Activated T-cell treated with anti-CD3 and anti-CD28 coated beads, Interleukin-2, amount 50 U/mL, for 24 hours (primary cell): Measurements from ENCODE around the gene SEPTIN6.
"Not testable (repeated sequence)": the region's sequence is repeated elsewhere in the genome, so short reads cannot be mapped to it uniquely, and the experiment has no call there.

ENCODE experiments used
- DNase-seq: peaks from one replicate; pipeline ENCODE4 v3.0.0-alpha.2; 2020
- H3K27ac Mint-ChIP-seq: 2 replicates; pipeline ENCODE4 v1.8.0; 2020; ENCODE audit warnings: mild to moderate bottlenecking, mixed read lengths
- H3K27me3 Mint-ChIP-seq: 2 replicates; pipeline ENCODE4 v1.8.0; 2020; ENCODE audit warnings: mixed read lengths
- H3K36me3 Mint-ChIP-seq: 2 replicates; pipeline ENCODE4 v1.8.0; 2020; ENCODE audit warnings: low read depth, mixed read lengths
- H3K4me1 Mint-ChIP-seq: 2 replicates; pipeline ENCODE4 v1.8.0; 2020; ENCODE audit warnings: low read depth, mixed read lengths
- H3K4me3 Mint-ChIP-seq: 2 replicates; pipeline ENCODE4 v1.8.0; 2020; ENCODE audit warnings: mild to moderate bottlenecking, moderate library complexity, mixed read lengths
- H3K9me3 Mint-ChIP-seq: 2 replicates; pipeline ENCODE4 v1.8.0; 2020; ENCODE audit warnings: mixed read lengths

The SEPTIN6 gene

DNA sequence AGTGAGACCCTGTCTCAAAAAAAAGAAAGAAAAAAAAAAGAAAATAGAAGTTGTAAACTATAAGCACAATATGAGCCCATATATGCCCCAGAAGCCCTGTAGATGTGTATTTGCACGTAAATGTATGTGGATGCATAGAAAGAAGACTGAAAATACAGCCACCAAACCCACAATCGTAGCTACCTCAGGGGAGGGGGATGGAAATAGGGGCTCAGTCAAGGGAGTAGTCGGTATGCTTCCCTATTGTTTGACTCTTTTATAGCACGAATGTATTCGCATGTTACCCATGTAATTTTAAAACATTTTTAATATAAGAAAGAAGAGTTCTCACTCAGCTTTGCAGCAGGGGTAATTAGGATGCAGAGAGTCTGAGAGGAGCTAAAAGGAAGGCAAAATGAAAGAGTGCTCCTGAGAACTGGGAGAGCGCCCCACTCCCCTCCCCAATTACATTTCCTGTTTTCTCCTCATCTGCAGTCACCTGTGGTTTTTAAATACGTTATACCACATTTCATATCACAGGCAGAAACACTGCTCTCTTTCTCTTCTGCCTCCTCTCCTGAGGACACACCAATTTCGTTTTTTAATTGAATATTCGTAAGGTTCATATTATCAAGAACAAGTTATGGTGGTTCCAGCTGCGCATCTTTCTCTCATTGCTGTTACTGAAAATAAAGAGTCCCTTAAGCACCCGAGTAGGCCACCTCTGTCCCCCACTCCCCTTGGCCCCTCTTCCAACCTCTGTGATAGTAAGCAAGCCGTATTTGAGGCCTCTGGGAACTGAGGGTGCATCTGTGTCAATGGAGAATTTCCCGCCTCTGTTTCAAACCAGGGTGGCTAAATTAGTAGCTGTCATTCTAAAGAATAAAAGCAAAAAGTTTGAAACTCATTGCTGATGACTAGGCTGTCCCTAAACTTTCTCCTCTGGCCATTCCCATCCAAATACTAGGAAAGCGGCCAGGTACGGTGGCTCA lies 10.7 kb downstream of the SEPTIN6 start:
- H3K27ac Mint-ChIP-seq: peak overlapping the region; percentile 93

DNA sequence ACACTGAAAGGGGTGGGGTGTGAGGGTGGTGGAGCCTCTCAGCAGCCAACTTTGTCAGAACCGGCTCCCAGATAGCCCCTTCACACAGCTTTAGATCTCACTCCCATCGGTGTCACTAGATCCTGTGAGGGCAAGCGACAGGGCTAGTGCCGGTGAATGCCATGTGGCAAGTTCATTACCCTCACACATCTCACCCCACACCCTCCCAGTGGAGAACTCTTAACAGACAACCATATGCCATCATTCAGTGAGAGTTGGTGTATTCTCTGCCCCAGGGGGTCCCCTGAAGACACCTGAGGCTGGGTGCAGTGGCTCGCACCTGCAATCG lies 15.3 kb downstream of the SEPTIN6 start:
- peak overlapping the region; percentile 80 for H3K4me3 Mint-ChIP-seq

More for the DNA sequence above, 10.7 kb downstream of the SEPTIN6 start:
- Mint-ChIP-seq H3K4me1 (peaks cover 81% of the 10 kb centered on the region), H3K36me3 (peaks cover 52% of the 10 kb centered on the region), H3K27me3 (no peaks in the 10 kb centered on the region), H3K9me3 (no peaks in the 10 kb centered on the region), H3K4me3 (peak overlapping the region; percentile 72)
- DNase-seq: no peak

DNA sequence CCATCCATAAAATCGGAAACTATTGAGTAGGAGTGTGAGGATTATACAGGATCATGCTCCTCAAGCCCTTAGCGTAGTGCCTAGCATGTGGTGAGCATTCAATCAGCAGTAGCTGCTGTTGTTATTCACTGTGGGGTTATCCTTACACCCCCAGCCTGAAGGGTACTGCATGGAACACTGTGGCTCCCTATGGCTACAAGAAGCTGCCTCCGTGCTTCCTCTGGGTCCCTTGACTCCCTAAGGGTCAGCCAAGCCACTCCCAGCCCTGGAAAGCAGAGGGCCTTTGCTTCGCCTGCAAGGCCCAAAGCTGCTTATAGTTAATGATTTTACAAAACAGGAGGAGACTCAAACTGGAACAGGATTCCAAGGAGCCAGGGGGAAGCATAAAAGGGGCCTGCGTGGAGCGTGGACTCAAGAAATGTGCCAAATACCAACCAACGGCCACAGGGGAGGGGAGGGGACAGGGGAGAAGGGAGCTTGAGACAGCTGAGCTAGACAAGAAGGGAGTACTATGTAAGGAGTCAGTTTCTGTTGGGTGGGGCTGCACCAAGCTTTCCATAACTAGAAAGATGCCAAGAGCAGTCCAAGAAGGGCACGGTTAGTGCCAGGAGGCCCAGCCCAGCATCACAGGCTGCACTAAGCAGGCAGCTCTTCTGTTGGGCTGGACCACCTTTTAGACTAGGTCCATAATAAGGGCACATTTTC lies 15.9 kb downstream of the SEPTIN6 start:
- no peaks in the 10 kb centered on the region for H3K27me3 Mint-ChIP-seq
- H3K4me1 Mint-ChIP-seq: peaks cover 79% of the 10 kb centered on the region
- no peak for DNase-seq
- H3K4me3 Mint-ChIP-seq: peak overlapping the region; percentile 80
- no peaks in the 10 kb centered on the region for H3K9me3 Mint-ChIP-seq
- H3K27ac Mint-ChIP-seq: peak overlapping the region; percentile 95
- H3K36me3 Mint-ChIP-seq: peaks cover 56% of the 10 kb centered on the region

More for the DNA sequence above, 15.3 kb downstream of the SEPTIN6 start:
- Mint-ChIP-seq H3K27me3 (no peaks in the 10 kb centered on the region), H3K27ac (peak overlapping the region; percentile 95), H3K36me3 (peaks cover 51% of the 10 kb centered on the region), H3K4me1 (peaks cover 78% of the 10 kb centered on the region), H3K9me3 (no peaks in the 10 kb centered on the region)
- DNase-seq: peak; percentile 52

DNA sequence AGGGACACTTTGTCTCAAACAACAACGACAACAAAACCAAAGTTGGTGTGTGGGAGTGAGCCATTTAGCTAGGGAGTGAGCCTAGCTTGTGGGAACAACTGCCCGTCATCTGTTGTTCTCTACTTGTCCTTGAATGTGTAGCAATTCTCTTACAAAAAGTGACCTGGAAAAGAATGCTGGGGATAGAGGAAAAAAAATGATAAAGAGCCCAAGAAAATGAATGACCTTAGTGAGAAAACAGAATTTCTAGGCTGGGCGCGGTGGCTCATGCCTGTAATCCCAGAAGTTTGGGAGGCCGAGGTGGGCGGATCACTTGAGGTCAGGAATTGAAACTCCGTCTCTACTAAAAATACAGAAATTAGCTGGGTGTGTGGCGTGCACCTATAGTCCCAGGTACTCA lies 19.6 kb downstream of the SEPTIN6 start:
- Mint-ChIP-seq H3K9me3 (no peaks in the 10 kb centered on the region), H3K27me3 (no peaks in the 10 kb centered on the region), H3K4me1 (peaks cover 67% of the 10 kb centered on the region), H3K4me3 (no peak overlapping the region), H3K27ac (peak overlapping the region; percentile 82), H3K36me3 (peaks cover 76% of the 10 kb centered on the region)
- DNase-seq: no peak

DNA sequence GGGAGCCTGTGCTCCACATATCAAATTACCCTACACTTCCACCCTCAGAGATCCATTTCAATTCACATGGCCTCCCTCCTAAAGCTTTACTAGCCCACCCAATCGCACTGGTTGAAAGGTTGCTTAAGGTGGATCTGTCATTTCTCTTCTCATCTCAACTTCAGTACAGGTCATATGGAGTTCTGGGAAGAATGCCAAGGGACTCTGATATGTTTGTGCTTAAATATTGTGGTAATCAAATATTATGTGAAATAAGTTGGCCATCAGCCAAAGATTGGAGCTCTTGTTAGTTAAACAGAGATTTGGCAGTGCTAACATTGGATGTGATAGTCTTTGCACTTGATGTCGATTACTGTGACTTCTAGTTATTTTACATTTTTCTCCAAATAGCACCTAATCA lies 20.5 kb downstream of the SEPTIN6 start:
- H3K4me3 Mint-ChIP-seq: no peak overlapping the region
- H3K27me3 Mint-ChIP-seq: no peaks in the 10 kb centered on the region
- H3K36me3 Mint-ChIP-seq: peaks cover 82% of the 10 kb centered on the region
- no peak for DNase-seq
- H3K4me1 Mint-ChIP-seq: peaks cover 62% of the 10 kb centered on the region
- no peaks in the 10 kb centered on the region for H3K9me3 Mint-ChIP-seq
- peak overlapping the region; percentile 82 for H3K27ac Mint-ChIP-seq

DNA sequence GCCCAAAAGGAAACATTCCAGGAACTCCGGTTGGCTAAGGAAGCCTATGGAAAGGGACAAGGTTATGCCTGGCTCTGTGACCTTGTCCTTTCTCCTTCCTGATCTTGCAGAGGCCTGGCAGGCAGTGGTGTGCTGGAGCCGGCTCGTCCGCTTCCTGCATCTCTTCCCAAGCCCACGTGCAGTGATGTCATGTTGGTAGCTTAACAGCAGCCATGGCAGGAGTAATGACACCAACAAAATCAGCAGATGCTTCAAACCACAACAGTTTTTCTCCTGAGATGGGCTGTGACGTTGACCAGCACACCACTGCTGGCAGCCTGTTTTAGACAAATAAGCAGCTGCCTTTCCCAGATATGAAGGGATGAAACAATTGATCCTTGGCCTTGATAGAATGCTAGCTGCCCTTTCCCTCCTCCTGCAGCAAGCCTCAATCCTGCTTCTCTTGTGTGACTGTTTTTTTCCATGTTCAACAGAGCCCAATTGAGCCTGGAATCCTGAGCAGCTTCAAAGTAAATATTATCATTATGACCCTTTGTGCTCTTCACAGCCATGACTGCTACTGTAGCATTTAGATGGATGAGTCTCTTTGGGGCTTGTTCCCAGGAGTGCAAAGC lies 23.4 kb downstream of the SEPTIN6 start:
- Mint-ChIP-seq H3K27me3 (no peaks in the 10 kb centered on the region), H3K9me3 (no peaks in the 10 kb centered on the region), H3K4me3 (no peak overlapping the region), H3K4me1 (peaks cover 45% of the 10 kb centered on the region), H3K36me3 (peaks cover 87% of the 10 kb centered on the region), H3K27ac (peak overlapping the region; percentile 68)
- DNase-seq: no peak

DNA sequence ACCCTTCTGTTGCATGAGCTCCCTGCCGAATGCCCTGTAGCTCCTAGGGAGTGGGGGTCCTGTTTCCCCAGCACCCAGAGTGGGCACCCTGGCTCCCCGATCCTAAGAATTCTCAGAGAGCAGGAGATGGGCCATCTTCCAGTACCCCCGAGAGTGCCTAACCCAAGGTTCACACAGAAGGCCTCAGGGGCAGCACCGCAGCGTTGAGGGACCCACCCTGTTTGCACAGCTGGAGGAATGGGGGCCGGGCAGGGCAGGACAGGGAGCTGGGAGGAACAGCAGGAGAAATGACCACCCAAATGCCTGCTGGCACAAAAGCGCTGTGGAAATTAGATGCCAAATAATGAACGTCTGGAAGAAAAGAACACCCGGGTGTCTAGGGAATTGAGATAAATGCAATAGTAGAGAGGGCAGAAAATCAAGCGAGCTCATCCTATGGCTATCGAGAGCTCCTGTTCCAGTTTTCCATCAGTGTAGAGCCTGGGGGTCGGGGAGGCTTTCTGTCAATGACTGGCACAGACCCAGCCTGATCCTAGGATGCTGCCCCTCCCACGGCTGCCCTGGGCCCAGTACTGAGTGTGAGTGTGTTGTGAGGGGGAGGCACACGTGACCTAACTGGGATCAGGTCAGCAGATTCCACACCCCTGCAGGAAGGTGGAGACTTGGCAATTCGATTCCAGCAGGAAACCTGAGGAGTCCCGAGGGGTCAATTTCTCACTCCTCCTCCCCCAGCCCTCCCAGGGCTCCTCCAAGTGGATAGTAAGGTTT lies 25.7 kb downstream of the SEPTIN6 start:
- Mint-ChIP-seq H3K9me3 (no peaks in the 10 kb centered on the region), H3K4me1 (peaks cover 36% of the 10 kb centered on the region), H3K27me3 (no peaks in the 10 kb centered on the region), H3K27ac (peak overlapping the region; percentile 63), H3K4me3 (no peak overlapping the region), H3K36me3 (peaks cover 86% of the 10 kb centered on the region)
- DNase-seq: no peak

DNA sequence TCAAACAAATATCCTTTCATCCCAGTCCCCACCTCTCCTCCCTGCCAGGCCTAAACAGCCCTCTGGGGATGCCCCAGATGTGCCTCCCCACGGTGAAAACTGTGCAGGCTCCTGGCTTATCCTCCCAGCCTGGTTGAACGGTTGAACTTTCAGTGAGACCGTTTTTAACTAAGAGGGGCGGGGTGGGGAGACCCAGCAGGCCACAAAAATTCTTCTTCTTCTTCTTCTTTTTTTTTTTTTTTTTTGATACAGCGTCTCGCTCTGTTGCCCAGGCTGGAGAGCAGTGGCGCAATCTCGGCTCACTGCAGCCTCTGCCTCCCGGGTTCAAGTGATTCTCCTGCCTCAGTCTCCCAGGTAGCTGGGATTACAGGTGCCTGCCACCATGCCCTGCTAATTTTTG lies 28.1 kb downstream of the SEPTIN6 start:
- peaks cover 84% of the 10 kb centered on the region for H3K36me3 Mint-ChIP-seq
- H3K27me3 Mint-ChIP-seq, H3K9me3 Mint-ChIP-seq, H3K4me3 Mint-ChIP-seq, DNase-seq, H3K27ac Mint-ChIP-seq: not testable (repeated sequence)
- peaks cover 39% of the 10 kb centered on the region for H3K4me1 Mint-ChIP-seq

DNA sequence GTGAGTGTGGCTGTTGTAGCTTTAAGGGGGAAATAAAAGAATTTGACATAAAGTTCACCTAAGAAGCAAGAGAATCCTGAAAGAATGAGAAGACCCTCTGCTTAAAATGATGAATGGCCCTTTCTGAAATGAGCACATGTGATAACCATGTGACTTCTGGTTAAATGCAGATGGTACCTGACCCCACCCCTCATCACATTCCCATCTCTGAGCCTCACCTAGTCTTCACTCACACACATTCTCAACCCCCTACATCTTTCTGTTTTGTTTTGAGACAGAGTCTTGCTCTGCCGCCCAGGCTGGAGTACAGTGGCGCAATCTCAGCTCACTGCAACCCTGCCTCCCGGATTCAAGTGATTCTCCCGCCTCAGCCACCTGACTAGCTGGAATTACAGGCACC lies 31.5 kb downstream of the SEPTIN6 start:
- H3K9me3 Mint-ChIP-seq: no peaks in the 10 kb centered on the region
- DNase-seq: no peak
- peaks cover 39% of the 10 kb centered on the region for H3K4me1 Mint-ChIP-seq
- H3K4me3 Mint-ChIP-seq: no peak overlapping the region
- H3K27me3 Mint-ChIP-seq: no peaks in the 10 kb centered on the region
- H3K27ac Mint-ChIP-seq: peak overlapping the region; percentile 52
- peaks cover 76% of the 10 kb centered on the region for H3K36me3 Mint-ChIP-seq

DNA sequence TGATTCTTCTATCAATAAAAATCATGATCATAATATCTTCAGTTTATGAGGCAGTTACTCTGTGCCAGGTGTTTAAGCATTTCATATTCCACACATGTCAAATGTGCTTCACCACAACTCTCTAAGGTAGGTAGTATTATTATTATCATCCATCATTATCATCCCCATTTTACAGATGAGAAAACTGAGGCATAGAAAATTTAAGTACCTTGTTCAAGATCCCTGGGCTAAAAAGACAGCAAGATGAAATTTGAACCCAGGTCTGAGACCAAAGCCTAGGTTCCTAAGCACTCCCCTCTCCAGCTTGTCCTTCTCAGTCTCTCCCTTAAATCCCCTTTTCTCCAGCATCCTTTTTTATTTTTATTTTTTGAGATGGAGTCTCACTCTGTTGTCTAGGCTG lies 33.4 kb downstream of the SEPTIN6 start:
- no peaks in the 10 kb centered on the region for H3K27me3 Mint-ChIP-seq
- no peaks in the 10 kb centered on the region for H3K9me3 Mint-ChIP-seq
- H3K27ac Mint-ChIP-seq: peak overlapping the region; percentile 73
- no peak overlapping the region for H3K4me3 Mint-ChIP-seq
- peaks cover 51% of the 10 kb centered on the region for H3K4me1 Mint-ChIP-seq
- DNase-seq: no peak
- peaks cover 82% of the 10 kb centered on the region for H3K36me3 Mint-ChIP-seq

DNA sequence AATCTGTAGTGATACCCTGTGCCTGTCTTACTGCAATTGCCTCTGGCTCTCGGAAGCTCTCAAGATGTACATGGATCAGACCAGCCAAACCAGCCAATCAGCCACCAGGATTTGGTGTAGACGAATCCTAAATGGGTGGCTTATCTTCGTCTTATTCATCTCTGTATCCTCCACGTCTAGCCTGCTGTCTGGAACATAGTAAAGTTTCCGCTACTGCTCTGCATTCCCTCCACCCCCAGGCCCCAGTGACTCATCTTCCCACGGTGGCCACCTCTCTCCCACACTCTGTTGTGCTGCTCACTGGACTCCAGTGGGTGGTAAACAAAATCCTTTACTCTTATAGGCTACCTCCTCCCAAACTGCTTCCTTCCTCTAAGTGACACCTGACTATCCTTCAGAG lies 37.8 kb downstream of the SEPTIN6 start:
- Mint-ChIP-seq H3K9me3 (no peaks in the 10 kb centered on the region), H3K4me3 (peak overlapping the region; percentile 17), H3K27me3 (no peaks in the 10 kb centered on the region), H3K36me3 (peaks cover 86% of the 10 kb centered on the region), H3K27ac (peak overlapping the region; percentile 92), H3K4me1 (peaks cover 53% of the 10 kb centered on the region)
- peak; percentile 72 for DNase-seq

DNA sequence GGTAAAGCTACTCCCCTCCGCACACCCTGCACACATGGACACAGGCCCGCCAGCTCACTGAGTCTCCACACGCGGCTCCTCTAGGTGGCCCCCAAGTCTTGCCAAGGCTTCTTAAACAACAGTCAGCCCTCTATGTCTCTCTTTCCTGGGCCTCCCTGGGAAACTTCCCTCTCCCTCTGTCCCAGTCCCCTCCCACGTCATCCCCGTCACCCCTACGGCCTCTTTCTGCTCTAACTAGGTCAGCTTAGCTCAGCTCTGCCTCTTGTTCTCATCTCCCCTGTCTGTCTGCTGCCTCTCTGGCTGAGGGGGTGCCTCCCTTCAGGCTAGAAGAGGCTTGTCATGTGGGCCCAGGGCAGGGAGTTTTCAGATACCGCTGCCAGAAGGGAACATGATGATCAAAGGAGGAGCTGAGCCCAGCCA lies 38.8 kb downstream of the SEPTIN6 start:
- H3K9me3 Mint-ChIP-seq: no peaks in the 10 kb centered on the region
- peak overlapping the region; percentile 92 for H3K27ac Mint-ChIP-seq
- no peak overlapping the region for H3K4me3 Mint-ChIP-seq
- H3K4me1 Mint-ChIP-seq: peaks cover 51% of the 10 kb centered on the region
- H3K27me3 Mint-ChIP-seq: no peaks in the 10 kb centered on the region
- H3K36me3 Mint-ChIP-seq: peaks cover 86% of the 10 kb centered on the region
- peak; percentile 39 for DNase-seq

DNA sequence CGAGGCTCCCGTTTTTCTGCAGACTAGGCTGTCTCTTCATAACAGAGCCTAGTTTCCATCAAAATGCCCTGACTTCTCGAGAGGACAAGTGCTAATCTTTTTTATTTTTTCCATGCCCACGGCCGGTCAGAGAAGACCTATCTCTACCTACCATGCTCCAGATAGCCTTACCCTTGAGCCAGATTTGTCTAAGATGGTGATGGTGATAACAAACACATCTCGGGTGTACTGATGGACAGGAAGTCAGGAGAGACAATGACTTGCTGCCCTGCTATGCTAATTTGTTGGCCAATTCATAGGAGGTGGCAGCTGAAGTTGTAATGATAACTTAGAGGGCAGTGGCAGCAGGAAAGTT lies 44.6 kb downstream of the SEPTIN6 start:
- Mint-ChIP-seq H3K9me3 (no peaks in the 10 kb centered on the region), H3K27me3 (no peaks in the 10 kb centered on the region), H3K36me3 (peaks cover 88% of the 10 kb centered on the region), H3K4me3 (peak overlapping the region; percentile 55), H3K27ac (peak overlapping the region; percentile 98), H3K4me1 (peaks cover 47% of the 10 kb centered on the region)
- no peak for DNase-seq
